Stimulated activated CD4-positive, alpha-beta T cell treated with anti-CD3 and anti-CD28 coated beads, Interleukin-12 subunit alpha, Interleukin-12 subunit beta, amount 100 ng/mL, for 24 hours (primary cell): ENCODE measurements around the gene SPTLC3.
"Not testable (repeated sequence)": the region's sequence is repeated elsewhere in the genome, so short reads cannot be mapped to it uniquely, and the experiment has no call there.

Experiments used
- DNase-seq, 2 experiments: peaks; one replicate each; pipeline ENCODE4 v3.0.0-alpha.2; 2020; ENCODE audit warnings: low read depth in 2 of 2

SPTLC3 gene

GRCh38 chr20:13008761-13009681 lies at the start of gene SPTLC3:
Gene SPTLC3 (plus strand): TSS chr20:13008972. CDS start chr20:13009268, 296 bp downstream.
- DNase-seq: no peak

- DNase-seq: no peak
Measured at GRCh38 chr20:12961725-12962124, 47.0 kb upstream of the SPTLC3 start.

- DNase-seq: no peak
Measured at GRCh38 chr20:12962895-12963294, 45.9 kb upstream of the SPTLC3 start.

GRCh38 chr20:12963416-12963815 lies 45.4 kb upstream of the SPTLC3 start:
- DNase-seq: no peak

- DNase-seq: no peak
Measured at GRCh38 chr20:12965212-12965869, 43.4 kb upstream of the SPTLC3 start.

- no peak for DNase-seq
Measured at GRCh38 chr20:12965870-12966251, 42.9 kb upstream of the SPTLC3 start.

GRCh38 chr20:12966468-12967085 lies 42.2 kb upstream of the SPTLC3 start:
- no peak for DNase-seq

- no peak for DNase-seq
Measured at GRCh38 chr20:12967932-12968331, 40.8 kb upstream of the SPTLC3 start.

GRCh38 chr20:12968472-12968871 lies 40.3 kb upstream of the SPTLC3 start:
- DNase-seq: no peak

- no peak for DNase-seq
Measured at GRCh38 chr20:12969071-12969669, 39.6 kb upstream of the SPTLC3 start.

- no peak for DNase-seq
Measured at GRCh38 chr20:12970372-12970821, 38.4 kb upstream of the SPTLC3 start.

GRCh38 chr20:12975833-12976608 lies 32.8 kb upstream of the SPTLC3 start:
- DNase-seq: no peak

GRCh38 chr20:12976720-12977309 lies 32.0 kb upstream of the SPTLC3 start:
- DNase-seq: no peak

GRCh38 chr20:12977328-12978125 lies 31.2 kb upstream of the SPTLC3 start:
- no peak for DNase-seq

GRCh38 chr20:12978126-12978394 lies 30.7 kb upstream of the SPTLC3 start:
- DNase-seq: no peak

GRCh38 chr20:12978613-12979495 lies 29.9 kb upstream of the SPTLC3 start:
- no peak for DNase-seq

GRCh38 chr20:12979713-12980112 lies 29.1 kb upstream of the SPTLC3 start:
- not testable (repeated sequence) for DNase-seq

- DNase-seq: no peak
Measured at GRCh38 chr20:12982098-12982497, 26.7 kb upstream of the SPTLC3 start.

- no peak for DNase-seq
Measured at GRCh38 chr20:12984069-12984765, 24.6 kb upstream of the SPTLC3 start.
